RKO (cell line): ENCODE results near the gene IDH3G.
"Not testable (repeated sequence)": the region's sequence is repeated elsewhere in the genome, so short reads cannot be mapped to it uniquely, and the experiment has no call there.

Experiments
- DNase-seq: peaks from one replicate; pipeline ENCODE4 v3.0.0-alpha.2; 2016; ENCODE audit warnings: low spot score

The IDH3G gene

DNA sequence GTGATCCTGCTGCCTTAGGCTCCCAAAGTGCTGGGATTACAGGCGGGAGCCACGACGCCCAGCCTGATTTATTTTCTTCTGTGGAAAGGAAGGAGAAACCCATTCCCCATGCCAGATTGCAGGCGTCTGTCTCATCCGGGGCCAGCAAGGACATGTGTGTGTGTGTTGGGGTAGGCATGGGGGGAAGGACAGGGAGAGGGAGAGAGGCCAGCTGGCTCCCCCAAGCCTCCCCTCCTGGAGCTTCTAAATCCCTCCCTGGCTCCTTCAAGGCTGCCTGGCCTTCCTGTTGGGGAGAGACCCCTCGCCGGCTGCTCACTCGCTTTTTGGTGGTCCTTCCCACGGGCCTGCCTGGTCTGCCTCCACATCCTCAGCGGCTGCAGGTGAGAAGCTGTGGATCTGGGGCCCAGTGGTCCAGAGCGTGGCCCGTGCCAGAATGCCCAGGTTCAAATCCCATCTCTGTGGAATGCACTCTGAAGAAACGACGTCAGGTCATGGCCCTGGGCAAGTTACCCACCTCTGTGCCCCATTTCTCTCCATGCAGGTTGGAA, 31.5 kb downstream of the IDH3G start:
- no peak for DNase-seq

DNA sequence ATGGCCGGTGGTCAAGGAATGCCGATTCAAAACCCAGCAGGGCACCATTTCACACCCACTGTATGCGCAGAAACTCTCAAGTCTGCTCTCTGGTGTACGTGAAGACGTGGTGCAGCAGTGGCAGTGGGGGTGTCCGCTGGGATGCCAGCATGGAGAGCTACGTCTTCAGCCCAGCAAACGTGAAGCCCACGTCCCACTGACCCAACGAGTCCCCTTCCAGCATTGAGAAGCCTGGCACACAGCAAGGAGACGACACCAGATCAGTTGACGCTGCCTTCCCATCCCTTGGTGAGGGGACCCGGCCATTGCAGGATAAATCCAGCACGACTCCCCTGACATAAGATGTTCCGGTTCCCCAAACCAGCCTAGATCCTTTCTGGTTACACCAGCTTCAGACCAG, 32.3 kb downstream of the IDH3G start:
- no peak for DNase-seq

DNA sequence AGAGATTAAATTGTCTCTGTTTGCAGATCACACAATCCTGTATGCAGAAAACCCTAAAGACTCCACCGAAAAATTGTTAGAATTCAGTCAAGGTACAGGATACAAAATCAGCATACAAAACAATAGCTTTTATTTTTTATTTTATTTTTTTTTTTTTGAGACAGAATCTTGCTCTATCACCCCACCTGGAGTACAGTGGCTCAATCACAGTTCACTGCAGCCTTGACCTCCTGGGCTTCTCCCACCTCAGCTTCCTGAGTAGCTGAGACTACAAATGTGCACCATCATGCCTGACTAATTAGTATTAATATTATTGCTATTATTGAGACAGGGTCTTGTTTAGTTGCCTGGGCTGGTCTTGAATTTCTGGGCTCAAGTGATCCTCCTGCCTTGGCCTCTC, 39.0 kb downstream of the IDH3G start:
- no peak for DNase-seq

DNA sequence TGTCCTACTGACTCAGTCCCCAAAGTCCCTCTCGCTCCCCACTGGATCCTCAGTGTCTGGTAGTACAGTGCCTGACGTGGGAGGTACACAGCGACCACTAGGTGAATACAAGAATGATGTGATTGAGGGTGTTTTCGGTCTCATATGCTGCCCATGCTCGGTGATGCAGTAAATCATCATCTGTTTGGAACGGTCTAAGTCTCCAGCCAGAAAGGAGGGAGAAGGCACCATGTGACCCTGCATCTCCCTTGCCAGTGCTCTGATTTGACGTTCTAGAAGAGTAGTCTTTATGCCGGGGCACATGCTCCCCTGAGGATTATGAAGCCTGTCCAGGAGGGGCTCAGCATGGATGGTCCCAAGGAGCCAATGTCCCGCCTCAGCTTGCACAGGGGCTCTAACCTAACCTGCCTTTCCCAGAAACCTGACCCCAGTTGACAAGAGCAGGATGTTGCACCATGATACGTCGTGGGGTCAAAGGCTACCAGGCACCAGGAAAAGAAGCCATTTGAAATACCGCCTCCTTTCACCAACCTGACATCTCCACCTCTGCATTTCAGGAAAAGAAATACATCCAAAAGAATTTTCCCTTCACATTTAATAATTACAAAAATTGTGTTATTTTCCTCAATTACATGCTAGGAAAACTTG, 43.9 kb downstream of the IDH3G start:
- no peak for DNase-seq

DNA sequence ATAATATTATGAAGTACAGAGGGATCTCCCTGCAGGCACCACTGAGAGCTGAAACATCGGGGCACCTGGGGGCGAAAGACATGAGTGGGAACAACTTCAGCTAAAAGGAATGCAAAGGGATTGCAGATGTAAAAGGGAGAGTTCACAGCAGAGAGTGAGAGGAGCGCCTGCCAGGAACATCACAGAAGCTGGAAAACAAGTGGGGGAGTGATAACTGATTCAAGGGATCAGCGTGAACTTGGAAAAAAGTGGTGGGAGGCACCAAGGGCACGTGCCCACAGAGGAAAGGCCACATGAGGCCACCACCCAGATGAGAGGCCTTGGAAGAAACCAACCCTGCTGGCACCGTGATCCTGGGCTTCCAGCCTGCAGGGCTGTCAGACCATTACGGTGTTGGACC, 45.2 kb downstream of the IDH3G start:
- not testable (repeated sequence) for DNase-seq

DNA sequence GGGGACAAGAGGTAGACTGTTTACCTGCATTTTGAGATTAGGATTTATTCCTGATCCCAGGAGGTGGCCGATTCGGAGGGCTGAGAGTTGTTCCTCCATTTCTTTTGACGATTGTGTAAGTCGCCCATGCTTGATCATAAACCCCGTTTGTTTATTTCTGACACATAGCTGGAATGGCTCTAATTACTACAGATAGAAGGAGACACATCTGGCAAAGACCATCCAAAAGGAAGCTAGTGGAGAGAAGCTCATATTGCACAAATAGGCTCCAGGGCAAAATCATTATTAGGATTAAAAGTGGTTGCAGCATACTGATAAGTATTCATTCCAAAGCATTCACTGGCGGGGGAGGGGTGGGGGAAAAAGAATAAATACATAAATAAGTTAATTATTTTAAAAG, 47.2 kb downstream of the IDH3G start:
- not testable (repeated sequence) for DNase-seq

DNA sequence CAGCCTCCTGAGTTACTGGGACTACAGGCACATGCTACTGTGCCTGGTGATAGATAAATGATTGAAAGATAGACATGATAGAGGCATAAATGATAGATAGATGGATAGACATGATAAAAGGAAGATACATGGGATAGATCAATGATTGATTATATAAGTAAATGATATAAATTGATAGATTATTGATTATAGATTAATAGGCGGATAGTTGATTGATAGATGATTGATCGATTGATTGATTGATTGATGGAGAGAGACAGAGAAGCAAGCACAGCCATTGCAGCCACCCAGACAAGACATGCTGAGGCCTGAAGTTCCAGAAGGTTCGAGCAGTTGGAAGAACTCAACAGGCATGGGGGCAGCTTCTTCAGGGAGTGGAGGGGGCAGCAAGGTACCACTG, 47.8 kb downstream of the IDH3G start:
- DNase-seq: no peak

DNA sequence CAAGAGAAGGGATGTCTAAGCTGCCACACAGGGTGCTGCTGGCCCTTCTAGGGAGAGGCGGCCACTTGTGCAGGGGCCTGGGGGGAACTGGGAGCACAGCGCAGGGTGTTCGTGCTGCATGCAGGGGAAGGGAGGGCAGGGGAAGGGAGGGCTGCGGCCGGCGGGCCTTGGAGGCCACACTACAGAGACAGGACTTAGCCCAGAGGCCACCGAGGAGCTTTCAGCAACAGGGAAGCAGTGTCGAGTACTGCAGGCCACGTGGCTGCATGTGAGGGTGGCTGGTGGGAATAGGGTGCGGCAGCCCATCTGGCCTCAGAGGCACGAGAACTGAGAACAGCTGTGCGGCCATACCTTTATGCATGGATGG, 49.1 kb downstream of the IDH3G start:
- DNase-seq: not testable (repeated sequence)

DNA sequence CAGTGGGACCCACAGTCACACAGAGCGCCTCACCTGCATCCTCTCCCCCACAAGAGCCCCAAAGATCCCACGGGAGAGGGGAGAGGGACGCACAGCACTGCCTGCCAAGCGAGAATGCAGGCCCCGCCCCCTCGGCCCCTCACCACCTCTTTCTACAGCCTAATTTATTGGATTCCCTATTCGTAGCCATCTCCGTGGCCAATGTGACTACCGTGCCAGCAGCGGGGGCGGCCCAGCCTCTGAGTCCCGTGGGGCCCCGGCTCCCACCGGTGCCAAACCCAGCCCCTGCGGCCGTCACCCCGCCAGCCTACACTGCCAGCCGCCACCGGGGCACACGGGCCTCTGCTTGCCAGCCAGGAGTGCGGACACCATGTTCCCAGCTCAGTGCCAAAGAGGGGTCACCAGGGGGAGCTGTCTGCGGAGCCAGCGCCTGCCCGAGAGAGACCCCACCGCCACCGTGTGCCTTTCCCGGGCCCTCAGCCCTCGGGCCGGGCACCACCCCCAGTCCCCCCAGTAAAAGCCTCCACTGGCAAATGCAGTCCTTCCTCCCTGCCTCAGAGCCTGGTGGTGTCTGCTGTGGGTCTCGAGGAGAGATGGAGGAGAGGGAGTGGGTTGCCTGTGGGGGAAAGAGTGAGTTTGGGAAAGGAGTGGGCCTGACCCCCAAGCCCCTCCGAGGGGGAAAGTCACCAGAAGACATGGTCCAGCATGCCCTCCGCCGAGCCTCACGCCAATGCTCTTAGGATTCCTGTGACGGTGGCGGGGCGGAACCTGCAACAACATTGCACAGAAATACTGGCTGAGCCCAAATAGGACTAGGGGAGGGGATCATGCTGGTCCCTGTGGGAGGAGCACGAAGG, 49.7 kb downstream of the IDH3G start:
- no peak for DNase-seq

DNA sequence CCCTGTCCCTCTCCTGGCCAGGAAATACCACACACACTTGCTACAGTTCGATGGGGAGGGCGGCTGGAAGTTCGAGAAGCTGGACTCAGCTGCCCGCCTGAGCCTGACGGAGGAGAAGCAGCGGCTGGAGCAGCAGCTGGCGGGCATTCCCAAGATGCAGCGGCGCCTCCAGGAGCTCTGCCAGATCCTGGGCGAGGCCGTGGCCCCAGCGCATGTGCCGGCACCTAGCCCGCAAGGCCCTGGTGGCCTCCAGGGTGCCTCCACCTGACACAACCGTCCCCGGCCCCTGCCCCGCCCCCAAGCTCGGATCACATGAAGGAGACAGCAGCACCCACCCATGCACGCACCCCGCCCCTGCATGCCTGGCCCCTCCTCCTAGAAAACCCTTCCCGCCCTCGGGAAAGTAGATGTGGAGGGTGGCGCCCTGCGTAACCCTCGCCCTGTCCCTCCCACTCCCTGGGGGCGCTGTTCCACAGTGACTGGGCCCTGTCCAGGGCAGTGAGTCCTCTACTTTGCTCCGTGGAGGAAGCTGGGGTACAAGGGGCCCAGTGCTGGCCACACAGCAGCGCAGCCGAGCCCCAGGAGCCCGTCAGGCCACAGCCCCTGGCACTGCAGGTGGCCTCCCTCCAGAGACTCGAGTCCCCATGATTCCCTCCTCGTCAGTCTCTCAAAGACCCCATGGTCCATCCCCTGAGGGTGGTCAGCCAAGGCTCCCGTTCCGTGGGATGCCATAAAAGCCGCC, 50.5 kb downstream of the IDH3G start:
- DNase-seq: not testable (repeated sequence)

DNA sequence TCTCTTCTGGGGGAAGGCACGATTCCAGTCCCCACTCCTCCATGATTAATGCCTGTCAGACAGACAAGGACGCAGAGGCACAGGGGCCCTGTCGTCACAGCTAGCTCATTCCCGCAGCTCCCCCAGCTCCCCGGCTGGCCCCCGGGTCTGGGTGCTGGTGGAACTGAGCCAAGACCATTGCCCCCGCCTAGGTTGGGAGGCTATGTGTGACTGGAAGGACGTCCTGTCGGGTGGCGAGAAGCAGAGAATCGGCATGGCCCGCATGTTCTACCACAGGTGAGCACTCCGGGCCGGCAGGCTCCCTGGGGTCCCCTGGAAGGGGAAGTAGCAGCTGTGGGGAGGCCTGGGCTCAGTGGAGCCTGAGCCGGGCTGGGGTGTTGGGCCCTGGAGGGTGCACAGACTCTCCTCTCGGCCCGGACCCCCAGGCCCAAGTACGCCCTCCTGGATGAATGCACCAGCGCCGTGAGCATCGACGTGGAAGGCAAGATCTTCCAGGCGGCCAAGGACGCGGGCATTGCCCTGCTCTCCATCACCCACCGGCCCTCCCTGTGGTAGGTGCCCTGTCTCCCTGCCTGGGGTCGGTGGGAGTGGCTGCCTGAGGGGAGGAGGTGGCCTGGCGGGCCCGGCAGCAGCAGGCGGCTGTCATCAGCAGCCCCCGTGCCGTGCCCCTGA, 51.2 kb downstream of the IDH3G start:
- not testable (repeated sequence) for DNase-seq

DNA sequence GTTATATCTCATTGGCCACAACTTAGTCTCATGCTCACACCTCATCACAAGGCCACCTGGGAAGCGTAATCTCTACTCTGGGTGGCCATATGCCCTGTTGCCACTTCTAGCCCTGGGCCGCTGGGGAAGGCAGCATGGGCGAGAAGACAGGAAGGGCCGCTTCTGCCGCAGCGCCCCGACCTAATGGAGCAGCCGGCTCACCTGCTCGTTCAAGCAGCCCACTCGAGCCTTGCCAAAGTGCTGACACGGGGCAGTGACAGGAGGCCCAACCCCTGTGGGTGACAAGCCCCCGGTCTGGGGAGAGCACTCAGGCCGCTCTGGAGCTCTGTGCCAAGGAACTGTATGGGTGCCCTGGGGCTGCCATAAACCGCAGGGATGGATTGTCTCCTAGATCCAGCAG, 52.1 kb downstream of the IDH3G start:
- not testable (repeated sequence) for DNase-seq

DNA sequence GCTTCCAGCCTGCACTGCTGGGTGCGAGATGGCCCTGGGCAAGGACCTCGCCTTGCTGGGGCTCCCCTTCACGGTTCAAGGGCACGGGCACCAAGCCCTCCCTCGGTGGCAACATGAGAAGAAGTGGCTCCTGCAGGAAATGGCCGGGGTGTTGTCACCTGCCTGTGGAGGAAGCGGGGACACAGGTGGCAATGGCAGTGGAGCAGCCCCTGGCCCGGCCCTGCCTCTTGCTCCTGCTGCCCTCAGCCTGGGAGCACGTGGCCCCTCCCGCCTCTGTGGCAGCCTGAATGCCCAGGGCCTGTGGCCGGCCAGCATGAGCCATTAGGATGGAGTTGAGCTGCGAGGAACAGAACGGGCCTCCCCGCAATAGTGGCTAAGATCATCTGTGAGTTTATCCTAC, 52.7 kb downstream of the IDH3G start:
- no peak for DNase-seq

DNA sequence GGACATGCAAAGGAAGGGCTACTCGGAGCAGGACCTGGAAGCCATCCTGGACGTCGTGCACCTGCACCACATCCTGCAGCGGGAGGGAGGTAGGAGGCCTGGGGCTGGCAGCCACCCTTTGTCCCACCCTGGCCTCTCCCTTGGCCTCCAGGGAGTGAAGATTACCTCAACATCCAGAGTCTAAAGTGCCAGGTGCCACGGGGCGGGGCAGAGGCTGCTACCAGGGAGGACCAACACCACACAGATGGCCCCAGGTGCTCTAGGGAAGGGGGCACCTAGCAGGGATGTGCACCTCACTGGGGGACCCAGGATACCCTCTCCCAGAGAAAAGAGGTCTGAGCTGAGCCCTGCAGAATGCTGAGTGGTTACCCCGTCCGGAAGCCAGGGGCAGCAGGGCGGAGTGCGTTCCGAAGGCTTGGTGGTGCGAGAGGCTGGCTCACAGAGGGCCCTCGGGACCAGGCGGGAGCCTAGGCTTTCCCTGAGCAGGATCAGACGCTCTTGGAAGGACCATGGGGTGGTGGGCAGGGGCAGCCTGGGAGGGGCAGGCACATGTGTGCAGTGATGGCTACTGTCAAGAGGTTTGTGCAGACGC, 53.4 kb downstream of the IDH3G start:
- no peak for DNase-seq

DNA sequence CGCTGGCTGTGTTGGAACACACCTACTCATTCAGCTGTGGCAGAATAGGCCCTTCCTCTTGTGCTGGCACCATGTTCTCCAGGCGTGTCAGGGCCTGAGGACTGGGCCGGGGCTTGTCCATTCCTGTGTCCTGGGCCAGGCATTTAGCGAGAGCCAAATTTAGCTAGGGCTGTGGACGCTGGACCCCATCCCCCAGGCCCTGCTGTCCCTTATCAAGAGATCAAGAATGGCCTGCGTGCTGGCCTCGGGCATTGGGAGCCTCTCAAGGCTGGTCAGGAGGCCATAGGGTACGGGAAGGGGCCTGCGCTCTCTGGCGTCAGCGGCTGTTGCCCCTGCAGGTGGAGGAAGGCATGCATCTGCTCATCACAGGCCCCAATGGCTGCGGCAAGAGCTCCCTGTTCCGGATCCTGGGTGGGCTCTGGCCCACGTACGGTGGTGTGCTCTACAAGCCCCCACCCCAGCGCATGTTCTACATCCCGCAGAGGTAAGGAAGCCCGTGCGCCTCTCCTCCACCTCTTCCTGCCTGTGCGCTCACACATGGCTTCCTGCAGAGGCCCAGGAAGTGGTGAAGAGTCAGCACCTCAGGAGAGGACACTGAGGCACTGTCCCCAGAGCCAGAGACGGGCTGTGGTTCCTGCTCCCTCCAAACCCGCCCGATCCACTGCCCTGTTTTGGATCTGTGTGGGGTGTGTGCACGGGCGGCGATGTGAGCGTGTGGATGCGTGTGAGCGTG, 54.3 kb downstream of the IDH3G start:
- DNase-seq: no peak

DNA sequence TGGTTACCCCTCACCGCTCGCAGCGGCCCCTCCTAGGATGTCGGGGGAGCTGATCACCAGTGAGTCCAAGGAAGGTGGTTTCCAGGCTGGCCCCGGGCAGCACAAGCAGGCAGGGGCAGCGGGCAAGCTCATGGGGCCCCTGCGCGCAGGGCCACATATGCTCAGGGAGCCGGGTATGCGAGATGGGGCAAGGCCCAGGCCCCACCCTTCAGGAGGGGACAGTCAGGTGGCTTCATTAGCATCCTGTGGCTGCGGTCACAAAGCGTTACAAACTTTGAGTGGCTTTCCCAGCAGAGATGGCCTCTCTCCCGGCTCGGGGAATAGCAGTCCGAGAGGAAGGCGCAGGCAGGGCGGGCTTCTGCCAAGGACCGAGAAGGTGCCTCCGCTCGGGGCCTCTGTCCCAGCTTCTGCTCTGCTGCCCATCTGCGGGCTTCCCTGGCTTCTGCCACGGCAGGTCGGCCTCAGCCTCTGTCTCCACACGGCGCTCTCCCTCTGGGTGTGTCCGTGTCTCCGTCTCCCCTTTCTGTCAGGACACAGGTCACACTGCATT, 56.0 kb downstream of the IDH3G start:
- DNase-seq: no peak

DNA sequence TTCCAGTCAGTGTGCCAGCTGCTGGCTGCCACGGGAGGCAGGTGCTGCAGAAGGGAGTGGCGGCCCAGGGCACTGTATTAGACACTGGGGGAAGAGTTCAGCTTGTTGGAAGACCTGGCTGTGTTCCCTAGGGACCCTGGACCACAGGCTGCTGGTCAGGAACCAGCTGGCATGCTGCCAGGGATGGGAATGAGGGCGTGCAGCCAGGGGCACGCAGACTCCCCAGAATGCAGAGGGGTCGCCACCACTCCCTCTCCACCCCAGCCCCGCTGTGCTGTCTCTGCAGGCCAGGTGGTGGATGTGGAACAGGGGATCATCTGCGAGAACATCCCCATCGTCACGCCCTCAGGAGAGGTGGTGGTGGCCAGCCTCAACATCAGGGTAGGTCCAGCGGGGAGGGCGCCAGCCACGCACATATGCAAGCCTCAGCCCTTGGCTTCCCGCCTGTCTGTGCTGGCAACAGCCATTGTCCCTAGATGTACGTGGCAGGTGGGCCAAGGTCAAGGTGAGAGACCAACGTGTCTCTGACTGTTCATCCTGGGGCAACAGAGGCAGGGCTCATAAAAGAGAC, 57.2 kb downstream of the IDH3G start:
- no peak for DNase-seq

DNA sequence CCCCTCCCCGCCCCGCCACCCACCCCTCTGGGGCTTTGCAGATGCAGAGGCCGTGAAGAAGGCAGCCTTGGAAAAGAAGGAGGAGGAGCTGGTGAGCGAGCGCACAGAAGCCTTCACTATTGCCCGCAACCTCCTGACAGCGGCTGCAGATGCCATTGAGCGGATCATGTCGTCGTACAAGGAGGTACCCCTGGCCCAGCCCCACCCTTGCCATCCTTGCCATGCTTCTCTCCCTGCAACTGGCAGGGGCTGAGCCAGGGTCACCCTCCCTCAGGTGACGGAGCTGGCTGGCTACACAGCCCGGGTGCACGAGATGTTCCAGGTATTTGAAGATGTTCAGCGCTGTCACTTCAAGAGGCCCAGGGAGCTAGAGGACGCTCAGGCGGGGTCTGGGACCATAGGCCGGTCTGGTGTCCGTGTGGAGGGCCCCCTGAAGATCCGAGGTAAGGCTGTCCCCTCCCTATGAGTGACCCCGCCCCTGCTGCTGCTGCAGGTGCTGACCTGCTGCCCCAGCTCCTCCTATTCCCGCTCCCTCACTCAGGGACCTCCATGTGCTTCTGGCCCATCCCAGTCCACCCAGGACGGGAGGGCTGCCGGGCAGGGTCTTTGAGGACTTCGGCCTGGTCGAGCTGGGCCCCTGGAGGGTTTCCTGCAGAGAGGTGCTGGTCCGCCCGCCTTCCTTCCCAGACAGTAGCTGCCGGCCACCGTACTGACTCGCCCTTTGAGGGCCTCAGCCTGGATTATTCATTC, 57.9 kb downstream of the IDH3G start:
- DNase-seq: no peak
